DND-41 (cell line): ENCODE results near the gene CBX4.

Experiments
- ATAC-seq: fragments of 200-7000 bp; cut with Tn5 transposase; 3 replicates; pipeline ENCODE4 v1.9.1; 2021; ENCODE audit warnings: low read depth; ENCODE audit not compliant: insufficient read depth
- DNase-seq: peaks from one replicate; pipeline ENCODE4 v3.0.0-alpha.2; 2020
- H2AFZ ChIP-seq: 2 replicates; pipeline ENCODE4 v1.6.0; 2012; ENCODE audit warnings: low read depth, low read length
- H3K27ac ChIP-seq: 2 replicates; pipeline ENCODE4 v1.5.1; 2012; ENCODE audit warnings: low read length, inconsistent platforms
- H3K27me3 ChIP-seq: fragments of 200-600 bp; sonication (generic); 2 replicates; pipeline ENCODE4 v1.6.0; 2012; ENCODE audit warnings: low read length, mild to moderate bottlenecking, inconsistent platforms; ENCODE audit not compliant: insufficient read depth, poor library complexity
- H3K36me3 ChIP-seq: 2 replicates; pipeline ENCODE4 v1.5.1; 2012; ENCODE audit warnings: low read length, inconsistent platforms; ENCODE audit not compliant: insufficient read depth
- H3K4me1 ChIP-seq: 2 replicates; pipeline ENCODE4 v1.5.1; 2012; ENCODE audit warnings: mild to moderate bottlenecking, low read length; ENCODE audit not compliant: insufficient read depth
- H3K4me2 ChIP-seq: 2 replicates; pipeline ENCODE4 v1.6.0; 2012; ENCODE audit warnings: mild to moderate bottlenecking, moderate library complexity, low read length, inconsistent platforms; ENCODE audit not compliant: insufficient read depth
- H3K4me3 ChIP-seq, 2 experiments: fragments of 200-600 bp in 1 of 2; shearing (Covaris generic) in 1 of 2; 2 replicates each; pipeline ENCODE4 v1.5.1; 2012 to 2016; ENCODE audit warnings: inconsistent platforms in 2 of 2, low read length in 2 of 2, mild to moderate bottlenecking in 2 of 2, low read depth in 1 of 2, moderate library complexity in 1 of 2
- H3K79me2 ChIP-seq: 2 replicates; pipeline ENCODE4 v1.6.0; 2012; ENCODE audit warnings: low read length, inconsistent platforms; ENCODE audit not compliant: insufficient read depth
- H3K9ac ChIP-seq: 2 replicates; pipeline ENCODE4 v1.6.0; 2012; ENCODE audit warnings: low read depth, mild to moderate bottlenecking, inconsistent platforms, low read length, moderate library complexity
- H3K9me3 ChIP-seq: 2 replicates; pipeline ENCODE4 v1.5.1; 2012; ENCODE audit warnings: low read length, moderate library complexity, mild to moderate bottlenecking, inconsistent platforms; ENCODE audit not compliant: insufficient read depth, severe bottlenecking
- H4K20me1 ChIP-seq: 2 replicates; pipeline ENCODE4 v1.6.0; 2012; ENCODE audit warnings: low read length; ENCODE audit not compliant: insufficient read depth
- CTCF ChIP-seq: IDR thresholded peaks from 2 replicates; pipeline ENCODE4 v1.5.1; 2012; ENCODE audit warnings: borderline replicate concordance, low read length, moderate library complexity, mild to moderate bottlenecking; ENCODE audit not compliant: poor library complexity, severe bottlenecking; ENCODE audit errors: extremely low read depth
- EZH2 ChIP-seq: IDR thresholded peaks from 3 replicates; pipeline ENCODE4 v1.6.1; 2012; ENCODE audit warnings: borderline replicate concordance, low read depth, mild to moderate bottlenecking, moderate library complexity, low read length, inconsistent platforms; ENCODE audit not compliant: severe bottlenecking

The CBX4 gene

GRCh38 chr17:79821331-79822095 lies 17.7 kb downstream of the CBX4 start:
- Histone ChIP-seq H3K4me2 (no peak overlapping the region), H3K36me3 (no peaks in the 10 kb centered on the region), H4K20me1 (no peaks in the 10 kb centered on the region), H3K27me3 (no peaks in the 10 kb centered on the region), H3K4me3 (no peak overlapping the region), H2AFZ (no peak overlapping the region), H3K79me2 (no peaks in the 10 kb centered on the region), H3K9ac (no peak overlapping the region), H3K27ac (no peak overlapping the region), H3K9me3 (no peaks in the 10 kb centered on the region), H3K4me1 (no peaks in the 10 kb centered on the region)
- ATAC-seq (no peak), DNase-seq (no peak)
- no peak for TF ChIP-seq EZH2
- no peak for TF ChIP-seq CTCF

DNA sequence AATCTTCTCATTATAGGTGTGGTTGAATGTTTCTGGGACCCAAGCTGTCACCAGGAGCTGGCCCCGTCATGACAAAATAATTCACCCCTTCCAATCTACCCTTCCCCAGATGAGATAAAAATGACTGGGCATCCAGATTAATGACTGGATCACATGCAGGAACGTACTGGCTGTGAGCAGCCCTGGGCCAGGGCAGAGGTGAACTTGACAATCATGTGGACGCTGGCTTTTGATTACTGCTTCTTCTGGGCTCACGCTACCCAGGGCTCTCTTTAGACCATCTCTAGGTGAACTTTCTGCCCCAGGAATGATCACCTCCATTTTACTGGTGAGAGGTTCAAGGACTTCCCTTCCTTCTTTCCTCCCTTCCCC lies 18.3 kb downstream of the CBX4 start:
- no peak overlapping the region for H3K4me3 ChIP-seq
- no peaks in the 10 kb centered on the region for H3K4me1 ChIP-seq
- TF ChIP-seq EZH2 (no peak), CTCF (no peak)
- ATAC-seq (no peak), DNase-seq (no peak)
- no peaks in the 10 kb centered on the region for H3K27me3 ChIP-seq
- H3K36me3 ChIP-seq = no peaks in the 10 kb centered on the region
- H4K20me1 ChIP-seq = no peaks in the 10 kb centered on the region
- H3K9ac ChIP-seq = no peak overlapping the region
- no peak overlapping the region for H3K27ac ChIP-seq
- H3K9me3 ChIP-seq = no peaks in the 10 kb centered on the region
- H3K4me2 ChIP-seq = no peak overlapping the region
- no peak overlapping the region for H2AFZ ChIP-seq
- no peaks in the 10 kb centered on the region for H3K79me2 ChIP-seq

DNA sequence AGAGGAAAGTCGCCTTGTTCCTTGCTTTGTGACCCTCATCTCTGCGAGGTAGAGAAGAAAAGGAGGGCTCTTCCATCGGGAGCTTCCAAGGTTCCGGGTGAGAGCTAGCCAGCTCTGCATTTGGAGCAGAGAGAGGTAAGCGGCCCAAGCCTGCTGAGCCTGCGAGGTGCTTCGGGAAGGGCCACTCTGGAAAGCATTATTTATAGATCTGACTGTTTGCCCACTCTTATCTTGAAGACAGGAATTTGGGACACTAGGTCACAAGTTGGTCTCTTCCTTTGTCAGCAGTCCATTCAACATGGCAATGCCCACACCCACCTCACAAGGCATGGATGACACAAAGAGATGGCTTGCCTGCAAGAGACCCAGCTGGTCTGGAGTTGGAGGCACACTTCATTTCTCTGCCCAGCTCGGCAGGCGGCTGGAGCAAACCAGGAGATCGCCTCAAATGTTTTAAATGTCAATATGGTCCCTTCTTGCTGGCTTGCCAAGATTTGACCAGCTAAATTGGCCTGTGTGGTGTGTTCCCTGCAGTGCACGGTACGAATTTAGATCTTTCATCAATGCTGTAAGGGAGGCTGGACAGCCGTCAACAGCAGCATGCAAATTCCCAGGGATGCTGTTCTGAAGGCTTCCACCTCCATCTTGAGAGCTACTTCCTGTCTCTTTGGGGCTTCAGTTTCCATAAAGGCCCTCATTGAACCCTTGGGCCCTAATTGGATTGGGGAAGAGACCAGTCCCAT lies 19.5 kb downstream of the CBX4 start:
- Histone ChIP-seq H3K4me2 (no peak overlapping the region), H3K79me2 (no peaks in the 10 kb centered on the region), H3K36me3 (no peaks in the 10 kb centered on the region), H2AFZ (no peak overlapping the region), H3K27me3 (no peaks in the 10 kb centered on the region), H3K27ac (no peak overlapping the region), H3K9ac (no peak overlapping the region), H3K9me3 (no peaks in the 10 kb centered on the region), H4K20me1 (no peaks in the 10 kb centered on the region), H3K4me1 (no peaks in the 10 kb centered on the region), H3K4me3 (no peak overlapping the region)
- ATAC-seq = no peak
- TF ChIP-seq CTCF = no peak
- no peak for DNase-seq
